GM23248 (cell line): ENCODE results near the gene PLK2. TPM values are rescaled to one million over a fixed set of nuclear protein-coding genes. Genes with fewer than 3 reads are reported as not detected.

ENCODE experiments used
- DNase-seq: peaks from one replicate; pipeline ENCODE4 v3.0.0-alpha.2; 2015
- H2AFZ ChIP-seq: fragments of 200-600 bp; sonication (generic); 2 replicates; pipeline ENCODE4 v1.6.1; 2016; ENCODE audit warnings: antibody characterized with exemption
- H3F3A ChIP-seq: fragments of 200-600 bp; sonication (generic); 2 replicates; pipeline ENCODE4 v1.6.1; 2016; ENCODE audit warnings: mild to moderate bottlenecking, antibody characterized with exemption, mixed run types; ENCODE audit not compliant: insufficient read depth
- H3K27ac ChIP-seq: fragments of 200-600 bp; sonication (generic); 2 replicates; pipeline ENCODE4 v1.5.1; 2016; ENCODE audit warnings: mild to moderate bottlenecking
- H3K27me3 ChIP-seq: fragments of 200-600 bp; sonication (generic); replicated peaks from 2 replicates; pipeline ENCODE4 v1.6.1; 2016; ENCODE audit warnings: mild to moderate bottlenecking; ENCODE audit not compliant: insufficient read depth
- H3K36me3 ChIP-seq: fragments of 200-600 bp; sonication (generic); 2 replicates; pipeline ENCODE4 v1.6.1; 2016; ENCODE audit warnings: low read depth, mild to moderate bottlenecking
- H3K4me1 ChIP-seq: fragments of 200-600 bp; sonication (generic); 2 replicates; pipeline ENCODE4 v1.6.1; 2016; ENCODE audit warnings: mild to moderate bottlenecking; ENCODE audit not compliant: insufficient read depth
- H3K4me2 ChIP-seq: fragments of 200-600 bp; sonication (generic); one replicate; pipeline ENCODE4 v1.6.1; 2016; ENCODE audit warnings: mild to moderate bottlenecking; ENCODE audit not compliant: unreplicated experiment
- H3K4me3 ChIP-seq: fragments of 200-600 bp; sonication (generic); 2 replicates; pipeline ENCODE4 v1.5.1; 2016; ENCODE audit warnings: mild to moderate bottlenecking
- H3K79me2 ChIP-seq: fragments of 200-600 bp; sonication (generic); 2 replicates; pipeline ENCODE4 v1.6.1; 2016; ENCODE audit warnings: mild to moderate bottlenecking; ENCODE audit not compliant: insufficient read depth
- H3K9ac ChIP-seq: fragments of 200-600 bp; sonication (generic); 2 replicates; pipeline ENCODE4 v1.6.1; 2016; ENCODE audit warnings: mild to moderate bottlenecking
- H3K9me2 ChIP-seq: fragments of 200-600 bp; sonication (generic); 2 replicates; pipeline ENCODE4 v1.6.1; 2016; ENCODE audit warnings: mixed run types, mild to moderate bottlenecking, moderate library complexity; ENCODE audit not compliant: insufficient read depth
- H3K9me3 ChIP-seq: fragments of 200-600 bp; sonication (generic); one replicate; pipeline ENCODE4 v1.6.1; 2017; ENCODE audit warnings: low read depth
- H4K20me1 ChIP-seq: fragments of 200-600 bp; sonication (generic); 2 replicates; pipeline ENCODE4 v1.6.0; 2016; ENCODE audit not compliant: insufficient read depth
- EZH2 ChIP-seq: fragments of 200-600 bp; sonication (generic); IDR thresholded peaks from 2 replicates; pipeline ENCODE4 v1.6.1; 2018; ENCODE audit warnings: antibody characterized with exemption, mild to moderate bottlenecking; ENCODE audit not compliant: insufficient read depth, poor library complexity, severe bottlenecking
- EZH2phosphoT487 ChIP-seq: fragments of 200-600 bp; sonication (generic); IDR thresholded peaks from 2 replicates; pipeline ENCODE4 v1.6.1; 2018; ENCODE audit warnings: antibody characterized with exemption, moderate library complexity, mild to moderate bottlenecking, low read depth; ENCODE audit not compliant: insufficient read depth
- WGBS, 2 experiments: methylation state at CpG; one replicate each; pipeline ENCODE4 v1.1.6; 2015 to 2017; ENCODE audit warnings: low lambda C conversion rate in 2 of 2, low coverage in 1 of 2; ENCODE audit errors: missing lambda C conversion rate in 2 of 2; 5-methylcytosine and 5-hydroxymethylcytosine counted together
- in situ Hi-C: fragments of 300-500 bp; cut with MboI; formaldehyde crosslinking; loops from 2 replicates; pipeline ENCODE4 v1.15.0; 2020
- polyA plus RNA-seq: library from polyadenylated mRNA; unstranded; fragments of >200 nt; fragmentation: Nextera tagmentation; extraction: Ambion mirVana; gene quantifications from 2 replicates; pipeline ENCODE4 v1.2.1, GENCODE V29; 2016
- total RNA-seq: library from RNA; depleted of rRNA; stranded (reverse); fragments of >200 nt; shearing (Covaris generic); gene quantifications from 2 replicates; pipeline ENCODE4 v1.2.3, GENCODE V29; 2014

Gene PLK2
- total and polyA plus RNA-seq, 2 experiments from 2014 or later, result 43.8 to 92.3 TPM

DNA sequence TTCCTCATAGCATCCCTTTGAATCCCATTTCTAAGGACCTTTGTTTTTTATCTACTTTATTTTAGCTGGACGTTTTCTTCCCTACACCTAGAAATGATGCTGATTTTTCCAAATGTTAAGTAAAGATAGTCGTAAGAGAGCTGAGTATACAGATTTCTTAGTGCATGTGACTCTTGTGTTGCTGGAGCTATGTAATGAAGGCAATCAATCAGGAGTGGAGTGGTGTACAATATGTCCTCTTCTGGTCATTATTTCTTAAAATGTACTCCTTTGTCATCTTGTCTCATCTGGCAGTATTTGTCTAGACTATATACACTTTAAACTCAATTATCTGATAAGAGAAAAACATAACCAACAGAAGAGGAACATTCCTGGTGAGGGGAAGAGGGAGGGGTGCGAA lies 44.9 kb upstream of the PLK2 start:
- Histone ChIP-seq H4K20me1 (no peaks in the 10 kb centered on the region), H3K4me1 (no peaks in the 10 kb centered on the region), H3K4me3 (no peak overlapping the region), H3F3A (no peaks in the 10 kb centered on the region), H3K9me2 (no peaks in the 10 kb centered on the region), H3K9me3 (no peaks in the 10 kb centered on the region), H3K9ac (no peak overlapping the region), H3K27ac (no peak overlapping the region), H3K79me2 (no peaks in the 10 kb centered on the region), H2AFZ (no peak overlapping the region), H3K36me3 (no peaks in the 10 kb centered on the region), H3K27me3 (0 out of 2 replicates have a peak, but pooled peaks cover 11% of the 10 kb centered on the region), H3K4me2 (no peak overlapping the region)
- no peak for TF ChIP-seq EZH2phosphoT487
- no peak for TF ChIP-seq EZH2
- in situ Hi-C loops, result loop anchor here (25.0 kb wide), 1 partner anchor 333 kb away; no protein-coding TSS in a partner anchor
- no peak for DNase-seq
- 33 to 37% methylated on average over 3 of the region's 3 CpGs for WGBS, 2 experiments

DNA sequence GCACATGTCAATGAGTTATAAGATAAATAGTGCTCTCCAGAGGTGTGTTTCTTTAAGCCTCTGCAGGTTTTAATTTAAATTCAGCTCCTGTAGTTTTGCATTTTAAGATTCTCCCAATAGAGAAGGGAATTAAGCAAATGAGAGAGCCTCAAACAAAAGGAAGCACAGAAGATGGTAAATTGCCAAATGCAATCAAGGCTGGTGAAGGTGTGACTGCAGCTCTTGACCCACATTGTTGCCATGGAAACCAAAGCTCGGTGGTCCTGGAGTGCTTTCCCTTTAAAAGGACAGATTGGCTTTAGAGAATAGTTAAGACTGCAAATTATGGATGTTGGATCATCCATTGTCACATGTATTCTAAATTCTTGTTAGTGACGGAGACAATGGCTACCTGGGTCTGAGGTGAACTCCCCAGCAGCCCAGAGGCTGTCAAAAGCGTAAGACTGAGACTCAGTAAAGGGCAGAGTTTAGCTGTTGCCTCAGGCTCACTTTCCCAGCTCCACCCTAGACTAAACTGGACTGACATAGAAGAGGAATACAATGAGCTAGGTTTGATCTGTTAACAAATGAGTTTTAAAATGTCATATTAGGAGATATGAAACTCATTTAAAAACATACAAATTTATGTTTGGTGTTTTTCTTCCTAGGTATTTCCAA lies 43.6 kb upstream of the PLK2 start:
- TF ChIP-seq EZH2phosphoT487, result no peak
- no peak for TF ChIP-seq EZH2
- no peaks in the 10 kb centered on the region for H3K4me1 ChIP-seq
- H3K36me3 ChIP-seq, result no peaks in the 10 kb centered on the region
- no peaks in the 10 kb centered on the region for H3K9me2 ChIP-seq
- no peaks in the 10 kb centered on the region for H3K9me3 ChIP-seq
- H3K4me3 ChIP-seq, result no peak overlapping the region
- H4K20me1 ChIP-seq, result no peaks in the 10 kb centered on the region
- no peak overlapping the region for H3K27ac ChIP-seq
- no peak overlapping the region for H3K9ac ChIP-seq
- no peaks in the 10 kb centered on the region for H3F3A ChIP-seq
- H3K27me3 ChIP-seq, result 0 out of 2 replicates have a peak, but pooled peaks cover 11% of the 10 kb centered on the region
- no peak overlapping the region for H3K4me2 ChIP-seq
- H3K79me2 ChIP-seq, result no peaks in the 10 kb centered on the region
- 44% methylated on average over 3 of the region's 3 CpGs for WGBS, 2 experiments
- no peak for DNase-seq
- no peak overlapping the region for H2AFZ ChIP-seq
- in situ Hi-C loops, result loop anchor here (25.0 kb wide), 1 partner anchor 334 kb away; no protein-coding TSS in a partner anchor

DNA sequence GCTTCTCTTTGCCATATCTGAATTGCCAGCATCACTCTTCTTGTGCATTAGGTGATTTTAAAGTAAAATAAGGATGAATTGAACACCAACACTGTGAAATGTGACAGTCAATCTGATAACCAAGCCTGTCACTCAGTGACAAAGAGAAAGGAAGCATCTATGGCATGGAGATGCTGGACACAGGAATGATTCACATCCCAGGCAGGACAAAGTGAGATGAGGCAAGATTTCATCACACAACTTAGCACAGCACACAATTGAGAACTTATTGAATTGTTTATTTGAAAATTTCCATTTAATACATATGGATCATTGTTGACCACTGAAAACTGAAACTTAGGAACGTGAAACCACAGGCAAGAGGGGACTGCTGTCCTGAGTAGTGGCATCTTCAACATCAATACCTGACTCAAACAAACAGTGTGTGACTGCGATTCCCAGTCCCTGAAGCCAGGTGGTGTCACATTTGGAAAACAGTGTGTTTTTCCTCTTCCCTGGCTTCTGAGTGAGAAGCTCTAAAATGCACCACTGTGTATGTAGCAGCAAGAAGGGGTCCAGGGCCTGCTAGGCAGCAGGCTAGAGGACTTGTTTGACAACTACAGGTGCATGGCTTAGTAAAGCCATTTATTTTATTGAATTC lies 42.0 kb upstream of the PLK2 start:
- no peak for TF ChIP-seq EZH2phosphoT487
- no peak for TF ChIP-seq EZH2
- H3F3A ChIP-seq, result no peaks in the 10 kb centered on the region
- H2AFZ ChIP-seq, result no peak overlapping the region
- H3K9me2 ChIP-seq, result no peaks in the 10 kb centered on the region
- no peaks in the 10 kb centered on the region for H3K4me1 ChIP-seq
- H3K79me2 ChIP-seq, result no peaks in the 10 kb centered on the region
- H3K36me3 ChIP-seq, result no peaks in the 10 kb centered on the region
- H4K20me1 ChIP-seq, result no peaks in the 10 kb centered on the region
- no peak overlapping the region for H3K9ac ChIP-seq
- WGBS, 2 experiments, result 32 to 52% methylated on average over 2 of the region's 2 CpGs
- H3K27me3 ChIP-seq, result 0 out of 2 replicates have a peak, but pooled peaks cover 11% of the 10 kb centered on the region
- peak; percentile 10 for DNase-seq
- no peak overlapping the region for H3K27ac ChIP-seq
- no peak overlapping the region for H3K4me2 ChIP-seq
- in situ Hi-C loops, result loop anchor here (25.0 kb wide), 1 partner anchor 335 kb away; no protein-coding TSS in a partner anchor
- H3K4me3 ChIP-seq, result no peak overlapping the region
- H3K9me3 ChIP-seq, result no peaks in the 10 kb centered on the region

DNA sequence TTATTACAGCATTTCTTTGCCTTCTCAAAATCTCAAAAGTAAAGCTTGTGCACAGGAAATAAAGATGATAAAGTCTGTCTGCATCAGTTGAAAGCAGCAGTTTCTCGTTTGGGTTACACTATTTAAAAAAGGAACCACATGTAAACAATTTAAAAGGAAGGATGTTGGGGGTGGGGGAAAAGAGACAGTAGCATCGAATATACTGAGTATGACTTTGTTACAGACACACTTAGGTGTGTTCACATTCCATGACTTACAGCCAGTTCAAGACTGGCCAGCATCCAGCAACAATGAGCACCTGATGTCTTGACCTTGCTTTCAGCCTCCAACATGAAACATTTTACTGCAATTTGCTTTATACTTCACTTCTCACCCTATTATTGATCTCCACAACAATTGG lies 40.1 kb upstream of the PLK2 start:
- Histone ChIP-seq H3K4me2 (no peak overlapping the region), H3K27me3 (peaks cover 16% of the 10 kb centered on the region; the same call in 1 of the 2 replicates), H3K4me3 (no peak overlapping the region), H3K27ac (no peak overlapping the region), H3K9me2 (no peaks in the 10 kb centered on the region), H3F3A (no peaks in the 10 kb centered on the region), H3K4me1 (no peaks in the 10 kb centered on the region), H3K36me3 (no peaks in the 10 kb centered on the region), H3K79me2 (no peaks in the 10 kb centered on the region), H3K9ac (no peak overlapping the region), H3K9me3 (no peaks in the 10 kb centered on the region), H2AFZ (no peak overlapping the region), H4K20me1 (no peaks in the 10 kb centered on the region)
- in situ Hi-C loops, result loop anchor here (25.0 kb wide), 1 partner anchor 337 kb away; no protein-coding TSS in a partner anchor
- no peak for TF ChIP-seq EZH2phosphoT487
- TF ChIP-seq EZH2, result no peak
- DNase-seq, result no peak
- WGBS, 2 experiments, result 31 to 40% methylated on average over 2 of the region's 2 CpGs
